Fibroblast of lung (primary cell): ENCODE measurements around the gene FMN1. TPM values are rescaled to one million over a fixed set of nuclear protein-coding genes. Genes with fewer than 3 reads are reported as not detected.

Source experiments
- DNase-seq, 2 donors: peaks; one replicate each; pipeline versions ENCODE4 v3.0.0 to v3.0.0-alpha.2; 2010; ENCODE audit warnings: low read depth in 2 of 2
- H2AFZ ChIP-seq: 2 replicates; pipeline ENCODE4 v1.5.1; 2012; ENCODE audit warnings: low read length, control low read depth, inconsistent platforms
- H3K27ac ChIP-seq: 2 replicates; pipeline ENCODE4 v1.5.1; 2011; ENCODE audit warnings: low read length, control low read depth; ENCODE audit not compliant: insufficient read depth
- H3K27me3 ChIP-seq: 2 replicates; pipeline ENCODE4 v1.5.1; 2011; ENCODE audit warnings: mild to moderate bottlenecking, low read length; ENCODE audit not compliant: control insufficient read depth, insufficient read depth
- H3K36me3 ChIP-seq: 2 replicates; pipeline ENCODE4 v1.5.1; 2011; ENCODE audit warnings: low read length; ENCODE audit not compliant: control insufficient read depth, insufficient read depth
- H3K4me1 ChIP-seq: 2 replicates; pipeline ENCODE4 v1.5.1; 2011; ENCODE audit warnings: low read length; ENCODE audit not compliant: control insufficient read depth, insufficient read depth; ENCODE audit errors: extremely low read depth
- H3K4me2 ChIP-seq: 2 replicates; pipeline ENCODE4 v1.5.1; 2011; ENCODE audit warnings: low read length, control low read depth; ENCODE audit not compliant: insufficient read depth; ENCODE audit errors: extremely low read depth
- H3K4me3 ChIP-seq, 4 experiments: fragments of 200-600 bp in 1 of 4; sonication (generic) in 1 of 4; replicated peaks in 1 of 4; 2 replicates each; pipeline ENCODE4 v1.5.1; 2011 to 2016; ENCODE audit warnings: low read length in 4 of 4, low read depth in 3 of 4, mild to moderate bottlenecking in 3 of 4, control low read depth in 2 of 4, inconsistent platforms in 1 of 4, mixed read lengths in 1 of 4; ENCODE audit not compliant: insufficient read depth in 1 of 4; ENCODE audit errors: control extremely low read depth in 1 of 4
- H3K79me2 ChIP-seq: 2 replicates; pipeline ENCODE4 v1.5.1; 2012; ENCODE audit warnings: mild to moderate bottlenecking, low read length, inconsistent platforms; ENCODE audit not compliant: control insufficient read depth, insufficient read depth
- H3K9ac ChIP-seq: 2 replicates; pipeline ENCODE4 v1.5.1; 2011; ENCODE audit warnings: mild to moderate bottlenecking, low read length, control low read depth; ENCODE audit not compliant: insufficient read depth
- H3K9me3 ChIP-seq: 2 replicates; pipeline ENCODE4 v1.5.1; 2012; ENCODE audit warnings: low read depth, low read length; ENCODE audit not compliant: control insufficient read depth, insufficient read depth
- H4K20me1 ChIP-seq: 2 replicates; pipeline ENCODE4 v1.5.1; 2011; ENCODE audit warnings: low read length; ENCODE audit not compliant: control insufficient read depth, insufficient read depth; ENCODE audit errors: extremely low read depth
- EZH2 ChIP-seq: IDR thresholded peaks from 2 replicates; pipeline ENCODE4 v1.5.1; 2012; ENCODE audit warnings: low read length, control low read depth, mild to moderate bottlenecking; ENCODE audit errors: missing control alignments
- polyA plus RNA-seq, 2 donors: library from polyadenylated mRNA; depleted of rRNA in 1 of 2; stranded (reverse) in 1 of 2; unstranded in 1 of 2; fragments of >200 nt; gene quantifications; 2 replicates each; pipeline ENCODE4 v1.2.1, GENCODE V29; 2011 to 2012; ENCODE audit warnings: missing spikeins in 1 of 2
- total RNA-seq: library from RNA; depleted of rRNA; stranded (reverse); fragments of >200 nt; gene quantifications from 2 replicates; pipeline ENCODE4 v1.2.1, GENCODE V29; 2014
- TF ChIP-seq, protein P1 (sequence below), 2 donors: IDR thresholded peaks in 1 of 2; conservative IDR thresholded peaks in 1 of 2; 1 replicate in 1 of 2; 2 replicates in 1 of 2; pipeline ENCODE4 v1.5.1; 2011 to 2012; ENCODE audit warnings: low read length in 2 of 2, control low read depth in 1 of 2, inconsistent platforms in 1 of 2, low read depth in 1 of 2, mild to moderate bottlenecking in 1 of 2

Gene FMN1
- total and polyA plus RNA-seq, 2 donors (not counting 1 experiment from before 2014, with no cell fraction given), result 7.5 to 43.8 TPM

DNA sequence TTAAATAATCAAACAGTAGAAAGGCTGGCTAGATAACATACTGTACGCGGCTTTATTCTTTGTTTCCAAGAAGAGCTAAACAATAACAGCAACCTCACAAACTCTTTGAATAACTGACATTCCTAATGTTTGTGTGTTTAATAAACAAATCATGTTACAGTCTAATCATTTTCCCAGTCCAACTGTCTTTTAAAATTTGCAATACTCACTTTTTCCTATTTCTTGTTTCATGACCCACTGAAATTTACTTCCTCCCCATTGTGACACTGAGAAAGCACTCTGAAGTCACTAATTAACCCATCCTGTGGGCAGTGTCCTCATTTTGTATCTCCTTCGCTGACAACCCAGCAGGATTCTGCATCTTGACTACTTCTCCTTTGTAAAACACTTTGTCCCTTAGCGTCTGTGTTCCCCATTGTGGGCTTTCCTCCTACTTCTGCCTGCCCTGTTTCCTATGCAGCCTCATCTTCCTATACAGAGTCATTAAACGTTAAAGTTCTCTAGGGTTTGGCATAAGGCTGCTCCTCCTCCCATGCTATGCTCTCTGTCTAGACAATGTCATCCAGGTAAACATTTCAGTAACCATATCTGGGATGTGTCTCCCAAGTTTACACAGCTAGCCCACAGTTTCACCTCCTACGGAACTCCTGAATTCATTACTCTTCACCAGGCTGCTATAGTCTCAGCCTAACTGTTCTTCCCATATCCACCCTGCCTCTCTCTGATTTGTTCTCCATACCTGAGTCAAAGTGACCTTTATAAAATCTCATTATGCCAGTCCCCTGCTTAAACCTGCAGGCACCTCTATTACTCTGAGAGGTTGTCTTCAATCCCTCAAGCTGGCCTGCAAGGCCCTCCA is 327.8 kb downstream of the FMN1 start:
- Histone ChIP-seq H3K27ac (peak overlapping the region; percentile 92), H3K4me2 (peak overlapping the region; percentile 29), H3K36me3 (peaks cover 2% of the 10 kb centered on the region)

DNA sequence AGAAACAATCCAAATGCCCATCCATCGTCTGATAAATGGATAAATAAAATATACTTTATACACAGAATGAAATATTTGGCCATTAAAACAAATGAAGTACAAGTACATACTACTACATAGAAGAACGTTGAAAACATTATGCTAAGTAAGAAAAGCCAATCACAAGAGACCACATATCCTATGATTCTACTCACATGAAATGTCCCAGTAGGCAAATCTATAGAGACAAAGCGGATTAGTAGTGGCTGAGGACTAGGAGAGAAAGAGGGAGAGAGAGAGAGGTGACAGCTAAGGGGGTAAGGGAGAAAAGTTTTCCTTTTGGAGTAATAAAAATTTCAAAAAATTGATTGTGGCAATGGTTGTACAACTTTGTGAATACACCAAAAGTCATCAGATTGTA is 329.7 kb downstream of the FMN1 start:
- DNase-seq, result no peak
- Histone ChIP-seq H3K9ac (no peak overlapping the region), H3K27me3 (no peaks in the 10 kb centered on the region), H2AFZ (no peak overlapping the region), H3K9me3 (no peaks in the 10 kb centered on the region), H3K79me2 (no peaks in the 10 kb centered on the region), H3K4me2 (no peak overlapping the region), H3K36me3 (peaks cover 2% of the 10 kb centered on the region), H3K4me1 (peaks cover 21% of the 10 kb centered on the region), H3K4me3 (no peak overlapping the region), H4K20me1 (no peaks in the 10 kb centered on the region), H3K27ac (peak overlapping the region; percentile 4)
- TF ChIP-seq, protein P1, sequence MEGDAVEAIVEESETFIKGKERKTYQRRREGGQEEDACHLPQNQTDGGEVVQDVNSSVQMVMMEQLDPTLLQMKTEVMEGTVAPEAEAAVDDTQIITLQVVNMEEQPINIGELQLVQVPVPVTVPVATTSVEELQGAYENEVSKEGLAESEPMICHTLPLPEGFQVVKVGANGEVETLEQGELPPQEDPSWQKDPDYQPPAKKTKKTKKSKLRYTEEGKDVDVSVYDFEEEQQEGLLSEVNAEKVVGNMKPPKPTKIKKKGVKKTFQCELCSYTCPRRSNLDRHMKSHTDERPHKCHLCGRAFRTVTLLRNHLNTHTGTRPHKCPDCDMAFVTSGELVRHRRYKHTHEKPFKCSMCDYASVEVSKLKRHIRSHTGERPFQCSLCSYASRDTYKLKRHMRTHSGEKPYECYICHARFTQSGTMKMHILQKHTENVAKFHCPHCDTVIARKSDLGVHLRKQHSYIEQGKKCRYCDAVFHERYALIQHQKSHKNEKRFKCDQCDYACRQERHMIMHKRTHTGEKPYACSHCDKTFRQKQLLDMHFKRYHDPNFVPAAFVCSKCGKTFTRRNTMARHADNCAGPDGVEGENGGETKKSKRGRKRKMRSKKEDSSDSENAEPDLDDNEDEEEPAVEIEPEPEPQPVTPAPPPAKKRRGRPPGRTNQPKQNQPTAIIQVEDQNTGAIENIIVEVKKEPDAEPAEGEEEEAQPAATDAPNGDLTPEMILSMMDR (conservative IDR thresholded peaks at IDR 0.05 in 1 of 2, IDR thresholded peaks at IDR 0.05 in 1 of 2; ENCODE audit: low read depth in 1 of 2, low read length in 2 of 2), result no peak
- no peak for TF ChIP-seq EZH2

More for the DNA sequence above, 327.8 kb downstream of the FMN1 start:
- H2AFZ ChIP-seq, result no peak overlapping the region
- no peaks in the 10 kb centered on the region for H3K79me2 ChIP-seq
- peak in 1 of 2 donors; percentile 50 for DNase-seq
- H3K9ac ChIP-seq, result peak overlapping the region; percentile 10
- TF ChIP-seq, protein P1 (conservative IDR thresholded peaks at IDR 0.05 in 1 of 2, IDR thresholded peaks at IDR 0.05 in 1 of 2; ENCODE audit: low read depth in 1 of 2, low read length in 2 of 2), result no peak
- no peak for TF ChIP-seq EZH2
- no peaks in the 10 kb centered on the region for H3K9me3 ChIP-seq
- no peaks in the 10 kb centered on the region for H4K20me1 ChIP-seq
- H3K4me1 ChIP-seq, result peaks cover 26% of the 10 kb centered on the region
- H3K27me3 ChIP-seq, result no peaks in the 10 kb centered on the region
- H3K4me3 ChIP-seq, result no peak overlapping the region

DNA sequence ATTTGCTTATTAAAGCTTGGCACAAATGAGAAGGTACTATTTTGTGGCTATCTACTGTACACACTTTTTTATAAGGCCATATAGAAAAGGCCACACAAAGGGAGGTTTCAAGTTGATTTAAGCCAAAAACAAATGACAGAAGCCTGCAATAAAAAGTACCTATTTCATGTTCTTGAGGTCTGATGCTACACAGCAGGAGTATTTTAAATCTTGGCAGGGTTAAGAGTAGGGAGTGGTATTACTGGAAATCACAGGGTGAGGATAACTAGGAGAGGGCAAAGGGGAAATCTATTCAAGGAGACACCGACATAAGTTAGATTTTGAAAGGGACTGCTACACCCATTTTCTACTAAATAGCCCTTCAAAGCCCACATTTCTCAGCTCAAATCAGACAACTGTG is 330.5 kb downstream of the FMN1 start:
- no peaks in the 10 kb centered on the region for H4K20me1 ChIP-seq
- TF ChIP-seq, protein P1 (conservative IDR thresholded peaks at IDR 0.05 in 1 of 2, IDR thresholded peaks at IDR 0.05 in 1 of 2; ENCODE audit: low read depth in 1 of 2, low read length in 2 of 2), result no peak
- TF ChIP-seq EZH2, result no peak
- H3K9me3 ChIP-seq, result no peaks in the 10 kb centered on the region
- no peak overlapping the region for H3K4me2 ChIP-seq
- no peaks in the 10 kb centered on the region for H3K79me2 ChIP-seq
- no peak overlapping the region for H3K9ac ChIP-seq
- H3K27ac ChIP-seq, result peak overlapping the region; percentile 26
- H3K36me3 ChIP-seq, result peaks cover under 1% of the 10 kb centered on the region
- peaks cover 17% of the 10 kb centered on the region for H3K4me1 ChIP-seq
- no peak overlapping the region for H2AFZ ChIP-seq
- DNase-seq, result no peak
- no peaks in the 10 kb centered on the region for H3K27me3 ChIP-seq
- H3K4me3 ChIP-seq, result no peak overlapping the region
